ENCODE measurements around the gene ASS1.

ASS1 gene

DNA sequence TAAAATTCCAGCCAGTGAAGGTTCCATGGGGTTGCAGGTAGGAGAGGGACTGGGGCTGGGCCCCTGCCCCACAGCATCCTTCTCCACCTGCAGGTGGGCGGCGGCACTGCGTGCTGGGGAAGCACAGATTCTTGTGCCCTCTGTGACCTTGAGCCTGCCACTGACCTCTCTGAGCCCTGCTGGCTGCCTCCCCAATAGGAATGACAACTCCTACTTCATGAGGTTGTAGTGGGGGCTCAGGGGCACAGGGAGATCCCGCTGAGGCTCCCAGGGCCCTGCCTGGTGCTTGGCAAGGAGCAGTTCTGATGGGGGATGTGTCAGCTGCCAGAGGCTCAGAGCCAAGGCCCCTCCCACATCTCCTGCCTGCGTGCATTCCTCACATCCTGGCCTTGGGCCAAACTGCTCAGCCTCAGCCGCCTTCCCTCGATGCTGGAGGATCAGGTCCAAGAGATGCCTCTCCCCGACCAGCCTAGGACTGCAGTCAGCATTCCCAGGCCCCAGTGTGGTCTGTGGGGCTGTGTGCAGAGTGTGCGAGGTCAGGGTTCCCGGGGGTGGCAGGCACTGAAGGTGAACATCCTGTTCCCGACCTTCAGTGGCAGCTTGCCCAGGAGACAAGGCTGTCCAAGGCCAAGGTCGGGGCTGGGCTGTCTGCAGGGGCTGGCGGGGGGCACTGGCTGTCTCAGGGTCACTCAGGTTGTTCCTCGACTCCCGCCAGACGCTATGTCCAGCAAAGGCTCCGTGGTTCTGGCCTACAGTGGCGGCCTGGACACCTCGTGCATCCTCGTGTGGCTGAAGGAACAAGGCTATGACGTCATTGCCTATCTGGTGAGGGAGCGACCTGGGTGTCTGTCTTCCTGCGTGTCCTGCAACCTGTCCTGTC, 7.0 kb downstream of the ASS1 start (continued):
- TF ChIP-seq, protein P1, sequence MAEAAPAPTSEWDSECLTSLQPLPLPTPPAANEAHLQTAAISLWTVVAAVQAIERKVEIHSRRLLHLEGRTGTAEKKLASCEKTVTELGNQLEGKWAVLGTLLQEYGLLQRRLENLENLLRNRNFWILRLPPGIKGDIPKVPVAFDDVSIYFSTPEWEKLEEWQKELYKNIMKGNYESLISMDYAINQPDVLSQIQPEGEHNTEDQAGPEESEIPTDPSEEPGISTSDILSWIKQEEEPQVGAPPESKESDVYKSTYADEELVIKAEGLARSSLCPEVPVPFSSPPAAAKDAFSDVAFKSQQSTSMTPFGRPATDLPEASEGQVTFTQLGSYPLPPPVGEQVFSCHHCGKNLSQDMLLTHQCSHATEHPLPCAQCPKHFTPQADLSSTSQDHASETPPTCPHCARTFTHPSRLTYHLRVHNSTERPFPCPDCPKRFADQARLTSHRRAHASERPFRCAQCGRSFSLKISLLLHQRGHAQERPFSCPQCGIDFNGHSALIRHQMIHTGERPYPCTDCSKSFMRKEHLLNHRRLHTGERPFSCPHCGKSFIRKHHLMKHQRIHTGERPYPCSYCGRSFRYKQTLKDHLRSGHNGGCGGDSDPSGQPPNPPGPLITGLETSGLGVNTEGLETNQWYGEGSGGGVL (tag by site-specific recombination; IDR thresholded peaks at IDR 0.05) = no peak
- no peak for TF ChIP-seq ZNF394 (tag by site-specific recombination; IDR thresholded peaks at IDR 0.05; ENCODE audit: borderline replicate concordance)
- no peak for TF ChIP-seq ZNF23 (tag by site-specific recombination; IDR thresholded peaks at IDR 0.05; ENCODE audit: borderline replicate concordance)
- no peak for TF ChIP-seq ZSCAN23 (tag by site-specific recombination; IDR thresholded peaks at IDR 0.05)
- no peak for TF ChIP-seq ZNF311 (tag by site-specific recombination; IDR thresholded peaks at IDR 0.05; ENCODE audit: borderline replicate concordance)
- no peak for TF ChIP-seq ZNF585B (tag by site-specific recombination; IDR thresholded peaks at IDR 0.05)
- no peak for TF ChIP-seq ZNF292 (tag by site-specific recombination; IDR thresholded peaks at IDR 0.05; ENCODE audit: borderline replicate concordance, low read depth)
- TF ChIP-seq ZNF530 (tag by site-specific recombination; IDR thresholded peaks at IDR 0.05; ENCODE audit: low read depth) = no peak
- no peak for TF ChIP-seq MYNN (tag by site-specific recombination; IDR thresholded peaks at IDR 0.05; ENCODE audit: borderline replicate concordance)
- no peak for TF ChIP-seq ZNF239 (tag by site-specific recombination; IDR thresholded peaks at IDR 0.05)
- TF ChIP-seq, protein P2, sequence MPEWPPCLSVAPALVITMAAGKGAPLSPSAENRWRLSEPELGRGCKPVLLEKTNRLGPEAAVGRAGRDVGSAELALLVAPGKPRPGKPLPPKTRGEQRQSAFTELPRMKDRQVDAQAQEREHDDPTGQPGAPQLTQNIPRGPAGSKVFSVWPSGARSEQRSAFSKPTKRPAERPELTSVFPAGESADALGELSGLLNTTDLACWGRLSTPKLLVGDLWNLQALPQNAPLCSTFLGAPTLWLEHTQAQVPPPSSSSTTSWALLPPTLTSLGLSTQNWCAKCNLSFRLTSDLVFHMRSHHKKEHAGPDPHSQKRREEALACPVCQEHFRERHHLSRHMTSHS (tag by site-specific recombination; IDR thresholded peaks at IDR 0.05) = no peak
- TF ChIP-seq ZNF768 (tag by site-specific recombination; IDR thresholded peaks at IDR 0.05) = no peak; the same call in 1 of the 2 replicates
- TF ChIP-seq ZNF37A (tag by site-specific recombination; IDR thresholded peaks at IDR 0.05) = no peak
- TF ChIP-seq ZNF518A (tag by site-specific recombination; conservative IDR thresholded peaks at IDR 0.05; ENCODE audit: low read depth) = no peak
- 0 out of 2 replicates have a peak, but pooled peaks have one; percentile 25 for TF ChIP-seq KLF17 (tag by site-specific recombination; IDR thresholded peaks at IDR 0.05)
- no peak for TF ChIP-seq ZNF10 (tag by site-specific recombination; IDR thresholded peaks at IDR 0.05)
- TF ChIP-seq, protein P3, sequence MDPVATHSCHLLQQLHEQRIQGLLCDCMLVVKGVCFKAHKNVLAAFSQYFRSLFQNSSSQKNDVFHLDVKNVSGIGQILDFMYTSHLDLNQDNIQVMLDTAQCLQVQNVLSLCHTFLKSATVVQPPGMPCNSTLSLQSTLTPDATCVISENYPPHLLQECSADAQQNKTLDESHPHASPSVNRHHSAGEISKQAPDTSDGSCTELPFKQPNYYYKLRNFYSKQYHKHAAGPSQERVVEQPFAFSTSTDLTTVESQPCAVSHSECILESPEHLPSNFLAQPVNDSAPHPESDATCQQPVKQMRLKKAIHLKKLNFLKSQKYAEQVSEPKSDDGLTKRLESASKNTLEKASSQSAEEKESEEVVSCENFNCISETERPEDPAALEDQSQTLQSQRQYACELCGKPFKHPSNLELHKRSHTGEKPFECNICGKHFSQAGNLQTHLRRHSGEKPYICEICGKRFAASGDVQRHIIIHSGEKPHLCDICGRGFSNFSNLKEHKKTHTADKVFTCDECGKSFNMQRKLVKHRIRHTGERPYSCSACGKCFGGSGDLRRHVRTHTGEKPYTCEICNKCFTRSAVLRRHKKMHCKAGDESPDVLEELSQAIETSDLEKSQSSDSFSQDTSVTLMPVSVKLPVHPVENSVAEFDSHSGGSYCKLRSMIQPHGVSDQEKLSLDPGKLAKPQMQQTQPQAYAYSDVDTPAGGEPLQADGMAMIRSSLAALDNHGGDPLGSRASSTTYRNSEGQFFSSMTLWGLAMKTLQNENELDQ (tag by site-specific recombination; IDR thresholded peaks at IDR 0.05; ENCODE audit: low read depth) = no peak
- no peak for TF ChIP-seq ZNF548 (tag by site-specific recombination; IDR thresholded peaks at IDR 0.05)
- TF ChIP-seq ZNF138 (tag by site-specific recombination; IDR thresholded peaks at IDR 0.05; ENCODE audit: borderline replicate concordance) = no peak
- TF ChIP-seq, protein P4, sequence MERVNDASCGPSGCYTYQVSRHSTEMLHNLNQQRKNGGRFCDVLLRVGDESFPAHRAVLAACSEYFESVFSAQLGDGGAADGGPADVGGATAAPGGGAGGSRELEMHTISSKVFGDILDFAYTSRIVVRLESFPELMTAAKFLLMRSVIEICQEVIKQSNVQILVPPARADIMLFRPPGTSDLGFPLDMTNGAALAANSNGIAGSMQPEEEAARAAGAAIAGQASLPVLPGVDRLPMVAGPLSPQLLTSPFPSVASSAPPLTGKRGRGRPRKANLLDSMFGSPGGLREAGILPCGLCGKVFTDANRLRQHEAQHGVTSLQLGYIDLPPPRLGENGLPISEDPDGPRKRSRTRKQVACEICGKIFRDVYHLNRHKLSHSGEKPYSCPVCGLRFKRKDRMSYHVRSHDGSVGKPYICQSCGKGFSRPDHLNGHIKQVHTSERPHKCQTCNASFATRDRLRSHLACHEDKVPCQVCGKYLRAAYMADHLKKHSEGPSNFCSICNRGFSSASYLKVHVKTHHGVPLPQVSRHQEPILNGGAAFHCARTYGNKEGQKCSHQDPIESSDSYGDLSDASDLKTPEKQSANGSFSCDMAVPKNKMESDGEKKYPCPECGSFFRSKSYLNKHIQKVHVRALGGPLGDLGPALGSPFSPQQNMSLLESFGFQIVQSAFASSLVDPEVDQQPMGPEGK (tag by site-specific recombination; IDR thresholded peaks at IDR 0.05) = peak; percentile 89
- no peak for TF ChIP-seq ZNF202 (tag by site-specific recombination; IDR thresholded peaks at IDR 0.05; ENCODE audit: borderline replicate concordance)
- peak; percentile 38; the same call in 1 of the 2 replicates for TF ChIP-seq SP3 (tag by site-specific recombination; IDR thresholded peaks at IDR 0.05)
- TF ChIP-seq ZNF350 (tag by site-specific recombination; IDR thresholded peaks at IDR 0.05) = no peak
- no peak for TF ChIP-seq ZNF544 (tag by site-specific recombination; IDR thresholded peaks at IDR 0.05)
- TF ChIP-seq, protein P5, sequence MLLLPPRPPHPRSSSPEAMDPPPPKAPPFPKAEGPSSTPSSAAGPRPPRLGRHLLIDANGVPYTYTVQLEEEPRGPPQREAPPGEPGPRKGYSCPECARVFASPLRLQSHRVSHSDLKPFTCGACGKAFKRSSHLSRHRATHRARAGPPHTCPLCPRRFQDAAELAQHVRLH (tag by site-specific recombination; IDR thresholded peaks at IDR 0.05) = no peak
